Endothelial cell of umbilical vein (primary cell): Measurements from ENCODE around the gene CHSY1. TPM values are rescaled to one million over a fixed set of nuclear protein-coding genes. Genes with fewer than 3 reads are reported as not detected.

ENCODE experiments used
- BruUV-seq: library from RNA; stranded (reverse); fragments of 400-500 nt; replicated peaks from 2 replicates; lab custom pipeline; 2021; lab: Mats Ljungman, UMichigan
- CTCF ChIA-PET: fragments of 300-600, 350-600 bp; sonication (Branson Sonifier 250); formaldehyde crosslinking; loops from one replicate; lab custom pipeline; 2021; ENCODE audit warnings: antibody characterized with exemption, inconsistent platforms; lab: Charles Lee
- POLR2A ChIA-PET: fragments of 300-600, 350-600 bp; sonication (Branson Sonifier 250); formaldehyde crosslinking; loops from one replicate; lab custom pipeline; 2021; ENCODE audit warnings: antibody characterized with exemption, inconsistent platforms; lab: Charles Lee
- DNase-seq: peaks from one replicate; pipeline ENCODE4 v3.0.0-alpha.2; 2011; ENCODE audit warnings: low read depth, low spot score
- FAIRE-seq: peaks from 2 replicates; lab custom pipeline; 2011; peaks lifted over from hg19 to GRCh38; lab: Jason Lieb, UNC
- H2AFZ ChIP-seq: 2 replicates; pipeline ENCODE4 v1.6.0; 2012; ENCODE audit warnings: low read depth, low read length, control low read depth, inconsistent platforms
- H3K27ac ChIP-seq: 2 replicates; pipeline ENCODE4 v1.5.1; 2011; ENCODE audit warnings: low read depth, mild to moderate bottlenecking, control low read depth, low read length, moderate library complexity; ENCODE audit not compliant: insufficient read depth
- H3K27me3 ChIP-seq, 2 experiments: 2 replicates each; pipeline versions ENCODE4 v1.6.0 to v1.6.1; 2011; ENCODE audit warnings: low read length in 2 of 2, mixed read lengths in 1 of 2; ENCODE audit not compliant: control insufficient read depth in 2 of 2, insufficient read depth in 2 of 2
- H3K36me3 ChIP-seq, 2 experiments: 2 replicates in 1 of 2; 3 replicates in 1 of 2; pipeline ENCODE4 v1.5.1; 2011; ENCODE audit warnings: low read length in 2 of 2, mild to moderate bottlenecking in 1 of 2, moderate library complexity in 1 of 2; ENCODE audit not compliant: control insufficient read depth in 2 of 2, insufficient read depth in 2 of 2; ENCODE audit errors: extremely low read depth in 1 of 2
- H3K4me1 ChIP-seq: 3 replicates; pipeline ENCODE4 v1.5.1; 2011; ENCODE audit warnings: mild to moderate bottlenecking, low read length; ENCODE audit not compliant: control insufficient read depth, insufficient read depth; ENCODE audit errors: extremely low read depth
- H3K4me2 ChIP-seq: 2 replicates; pipeline ENCODE4 v1.6.1; 2011; ENCODE audit warnings: low read length, control low read depth, mixed read lengths; ENCODE audit not compliant: insufficient read depth
- H3K4me3 ChIP-seq, 3 experiments: fragments of 200-600 bp in 1 of 3; sonication (generic), shearing (Covaris generic) in 1 of 3; replicated peaks in 1 of 3; 2 replicates each; pipeline ENCODE4 v1.5.1; 2011 to 2016; ENCODE audit warnings: control low read depth in 3 of 3, low read length in 3 of 3, mild to moderate bottlenecking in 2 of 3, inconsistent platforms in 1 of 3, low read depth in 1 of 3, moderate library complexity in 1 of 3; ENCODE audit not compliant: insufficient read depth in 1 of 3
- H3K79me2 ChIP-seq: 2 replicates; pipeline ENCODE4 v1.6.0; 2012; ENCODE audit warnings: low read length, inconsistent platforms; ENCODE audit not compliant: control insufficient read depth, insufficient read depth
- H3K9ac ChIP-seq: replicated peaks from 2 replicates; pipeline ENCODE3; 2011; ENCODE audit warnings: low read length, control low read depth; ENCODE audit not compliant: insufficient read depth; ENCODE audit errors: extremely low read depth
- H3K9me1 ChIP-seq: replicated peaks from 3 replicates; pipeline ENCODE4 v1.6.0; 2011; ENCODE audit warnings: mild to moderate bottlenecking, low read length; ENCODE audit not compliant: control insufficient read depth, insufficient read depth; ENCODE audit errors: extremely low read depth
- H3K9me3 ChIP-seq: replicated peaks from 2 replicates; pipeline ENCODE4 v1.5.1; 2012; ENCODE audit warnings: low read length, inconsistent platforms; ENCODE audit not compliant: control insufficient read depth, insufficient read depth
- H4K20me1 ChIP-seq: replicated peaks from 2 replicates; pipeline ENCODE3; 2011; ENCODE audit warnings: mild to moderate bottlenecking, low read length; ENCODE audit not compliant: control insufficient read depth, insufficient read depth; ENCODE audit errors: extremely low read depth
- GATA2 ChIP-seq: IDR thresholded peaks from 2 replicates; pipeline ENCODE4 v1.7.0; 2011; ENCODE audit warnings: low read depth, mild to moderate bottlenecking, moderate library complexity, mixed read lengths, low read length; ENCODE audit not compliant: insufficient read length, insufficient read depth
- JUN ChIP-seq: IDR thresholded peaks from 2 replicates; pipeline ENCODE4 v1.6.1; 2011; ENCODE audit warnings: borderline replicate concordance, low read depth; ENCODE audit not compliant: insufficient read length, insufficient read depth
- POLR2A ChIP-seq: IDR thresholded peaks from 2 replicates; pipeline ENCODE4 v1.6.1; 2012; ENCODE audit warnings: low read depth, mild to moderate bottlenecking, control low read depth, low read length
- POLR2AphosphoS5 ChIP-seq: IDR thresholded peaks from 2 replicates; pipeline ENCODE4 v1.6.1; 2012; ENCODE audit warnings: low read depth, mild to moderate bottlenecking, control low read depth, low read length, moderate library complexity; ENCODE audit not compliant: insufficient read depth
- dilution Hi-C: fragments of 300-500 bp; cut with MboI; formaldehyde crosslinking; loops from one replicate; pipeline ENCODE4 v1.15.0; 2019; ENCODE audit warnings: low sequenced_read_pairs; ENCODE audit not compliant: extremely low pct_ligation_motif_present
- intact Hi-C: fragments of 100-400 bp; cut with micrococcal nuclease; formaldehyde crosslinking; loops from one replicate; pipeline ENCODE4 v1.10.0; 2022
- polyA plus RNA-seq, 4 experiments: library from polyadenylated mRNA; depleted of rRNA in 3 of 4; stranded (reverse) in 3 of 4; unstranded in 1 of 4; fragments of >200 nt; gene quantifications; 2 replicates each; pipeline versions ENCODE4 v1.2.1 to v1.2.3, GENCODE V29; 2011 to 2012; ENCODE audit warnings: missing spikeins in 1 of 4
- total RNA-seq: library from RNA; stranded (reverse); gene quantifications from 2 replicates; pipeline ENCODE4 v1.2.3, GENCODE V29; 2021
- TF ChIP-seq, protein P1 (sequence below): IDR thresholded peaks from 2 replicates; pipeline ENCODE4 v1.6.1; 2011; ENCODE audit not compliant: insufficient read depth, insufficient read length

Gene CHSY1
- total and polyA plus RNA-seq, 2 donors (not counting 3 experiments of a cell fraction or from before 2014, with no cell fraction given) = 23.7 to 50.8 TPM

DNA sequence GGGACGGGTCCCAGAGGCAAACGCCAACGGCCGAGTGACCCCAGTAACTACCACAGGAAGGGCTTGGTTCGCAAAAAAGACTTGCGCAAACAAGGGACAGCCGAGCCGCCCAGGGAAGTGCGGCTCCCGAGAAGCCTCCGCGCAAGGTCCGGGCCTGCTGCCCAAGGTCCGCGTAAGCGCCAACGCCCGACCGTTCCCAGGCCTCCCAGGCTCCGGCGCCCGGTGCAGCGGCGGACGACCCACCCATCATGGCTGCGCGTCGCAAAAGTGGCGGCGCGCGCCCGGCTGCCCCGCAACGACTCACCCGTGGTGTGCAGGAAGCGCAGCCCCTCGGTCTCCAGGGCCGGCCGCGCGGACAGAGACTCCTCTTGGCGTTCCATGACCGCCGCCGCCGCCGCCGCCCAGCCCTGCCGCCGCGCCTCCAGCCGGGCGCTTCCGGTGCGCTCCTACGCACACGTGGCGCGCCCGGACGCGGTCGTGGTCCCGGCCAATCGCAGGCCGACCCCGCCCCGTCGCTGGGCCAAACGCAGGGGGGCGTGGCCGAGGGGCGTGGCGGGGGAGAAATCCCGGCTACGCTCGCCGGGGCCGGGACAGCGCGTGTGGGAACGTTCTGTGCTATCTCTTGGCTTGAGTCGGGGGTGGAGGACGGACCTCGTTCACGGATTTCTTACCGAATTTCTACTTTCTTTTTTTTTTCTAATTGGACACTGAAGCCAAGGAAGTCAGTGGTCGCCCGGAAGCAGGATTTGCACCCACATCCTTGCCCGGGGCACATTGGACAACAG lies 25.4 kb upstream of the CHSY1 start, which contains the start of gene SELENOS:
Gene SELENOS (minus strand): TSS at position 448 of the 785 bp plus-strand sequence. CDS start 68 bp downstream, at position 380.
- Histone ChIP-seq H3K9me1 (no peaks in the 10 kb centered on the region), H3K9ac (peak within 1 kb of the TSS; percentile 82), H3K27ac (peak within 1 kb of the TSS; percentile 75), H3K4me2 (peak within 1 kb of the TSS; percentile 81), H3K79me2 (peaks cover 19% of the 10 kb centered on the region), H3K27me3 (no peaks in the 10 kb centered on the region), H4K20me1 (no peaks in the 10 kb centered on the region), H3K4me1 (peaks cover 11% of the 10 kb centered on the region), H3K9me3 (no peaks in the 10 kb centered on the region), H3K36me3 (peaks cover 24 to 26% of the 10 kb centered on the region in 2 experiments), H2AFZ (peak within 1 kb of the TSS; percentile 85), H3K4me3 (peak within 1 kb of the TSS; percentile 63 to 98 (median 82))
- intact Hi-C loops (loop anchor here (1.0 to 5.0 kb wide), 3 partner anchors 17 to 555 kb away; no protein-coding TSS in a partner anchor), dilution Hi-C loops (no loop called here)
- peak; percentile 59 for FAIRE-seq
- peak; percentile 89 for DNase-seq
- POLR2A ChIA-PET = no interaction called here
- TF ChIP-seq POLR2A (peak; percentile 44), POLR2AphosphoS5 (peak; percentile 84), JUN (no peak), GATA2 (no peak)
- TF ChIP-seq, protein P1, sequence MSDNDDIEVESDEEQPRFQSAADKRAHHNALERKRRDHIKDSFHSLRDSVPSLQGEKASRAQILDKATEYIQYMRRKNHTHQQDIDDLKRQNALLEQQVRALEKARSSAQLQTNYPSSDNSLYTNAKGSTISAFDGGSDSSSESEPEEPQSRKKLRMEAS = peak; percentile 73
- CTCF ChIA-PET = interaction anchor here (0.9 to 1.8 kb wide), 5 partner anchors 12 to 365 kb away, joined by 3 to 13 read pairs (median 3); no protein-coding TSS in a partner anchor
- BruUV-seq = TSS peak; percentile 62
